ENCODE measurements around the gene PARVA.

- TF ChIP-seq ARNTL (CRISPR knock-in tag; IDR thresholded peaks at IDR 0.05; ENCODE audit: borderline replicate concordance, low read depth) (no peak), ZNF565 (CRISPR knock-in tag; conservative IDR thresholded peaks at IDR 0.05; ENCODE audit: low read depth) (no peak), GLIS3 (CRISPR knock-in tag; IDR thresholded peaks at IDR 0.05) (no peak)
Observed at GRCh38 chr11:12438291-12438690, 60.9 kb downstream of the PARVA start.
